ENCODE data around the gene LCAT. TPM values are rescaled to one million over a fixed set of nuclear protein-coding genes. Genes with fewer than 3 reads are reported as not detected.
"Not testable (repeated sequence)": the region's sequence is repeated elsewhere in the genome, so short reads cannot be mapped to it uniquely, and the experiment has no call there.

Gene LCAT
- total RNA-seq, 1 experiment from 2014 or later = 6.0 TPM

DNA sequence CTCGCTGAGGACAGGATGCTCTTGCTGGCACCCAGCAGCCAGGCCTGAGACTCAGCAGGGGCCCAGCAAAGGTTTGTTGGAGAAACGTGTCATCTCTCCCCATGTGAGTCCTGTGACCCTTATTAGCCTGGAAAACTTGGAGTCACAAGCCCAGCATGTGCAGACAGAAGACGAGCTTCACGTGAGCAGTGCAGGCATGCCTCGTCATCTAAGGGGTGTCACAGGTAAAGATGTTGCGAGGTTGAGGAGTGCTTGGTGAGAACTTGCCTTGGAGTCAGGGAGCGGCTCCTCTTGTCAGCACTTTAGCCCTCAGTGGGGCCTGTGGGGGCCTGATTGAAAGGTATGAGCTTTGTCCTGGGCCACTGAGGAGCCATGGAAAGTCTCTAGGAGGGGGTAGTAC is 10.1 kb downstream of the LCAT start:
- no peak for DNase-seq (ENCODE audit: low read depth)

DNA sequence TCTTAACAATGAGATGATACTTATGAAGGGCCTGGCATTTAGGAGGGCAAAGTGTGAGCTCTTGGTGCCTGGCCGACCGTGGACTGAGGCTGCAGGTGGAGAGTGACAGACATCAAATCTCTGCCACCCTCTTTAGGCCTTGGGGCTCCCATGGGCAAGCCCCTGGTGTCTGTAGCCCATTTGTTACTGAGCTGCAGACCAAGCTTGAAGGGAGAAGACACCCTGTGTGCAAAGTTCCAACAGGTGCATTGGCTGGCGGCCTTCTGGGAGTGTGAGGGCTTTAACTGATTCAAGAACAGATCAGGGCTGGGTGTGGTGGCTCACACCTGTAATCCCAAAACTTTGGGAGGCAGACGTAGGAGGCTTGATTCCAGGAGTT is 11.5 kb downstream of the LCAT start:
- DNase-seq (ENCODE audit: low read depth) = no peak

DNA sequence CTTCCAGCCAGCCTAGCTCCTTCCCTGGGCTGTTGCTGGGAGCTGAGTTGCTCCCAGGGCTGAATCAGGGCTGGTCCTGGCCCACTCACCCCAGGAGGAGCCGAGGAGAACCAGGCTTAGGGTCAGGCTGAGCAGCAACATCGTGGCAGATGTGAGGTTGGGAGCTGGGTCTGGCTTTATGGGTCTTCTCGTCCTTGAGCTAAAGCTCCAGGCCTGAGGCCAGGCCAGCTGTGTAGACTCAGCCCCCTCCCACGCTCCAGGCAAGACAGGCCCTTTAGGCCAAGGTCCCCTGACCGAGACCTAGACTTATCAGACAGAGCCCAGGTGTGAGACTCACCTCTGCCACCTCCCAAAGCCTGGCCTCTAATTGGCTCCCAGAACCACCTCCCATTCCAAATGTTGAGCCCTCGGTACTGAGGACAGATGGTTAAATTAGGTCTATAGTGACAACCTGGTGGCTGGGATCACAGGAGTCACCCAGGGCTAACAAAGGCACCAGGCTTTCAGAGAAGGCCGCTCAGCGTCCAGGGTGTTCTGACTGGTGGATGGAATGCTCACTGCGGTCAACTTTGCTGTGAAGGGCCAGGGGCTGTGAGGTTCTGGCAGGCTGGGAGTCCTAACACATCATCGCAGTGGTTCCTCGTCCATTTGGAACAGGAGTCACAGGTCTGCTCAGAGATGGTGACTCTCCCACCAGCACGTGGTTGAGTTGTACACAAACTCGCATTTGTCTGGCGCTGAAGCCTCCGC is 12.0 kb downstream of the LCAT start, which contains the start of gene CTRL:
Gene CTRL, minus strand, starts transcription at position 151 of the 750 bp plus-strand sequence. Its CDS starts 10 bp downstream, at position 141.
- DNase-seq (ENCODE audit: low read depth) = no peak

DNA sequence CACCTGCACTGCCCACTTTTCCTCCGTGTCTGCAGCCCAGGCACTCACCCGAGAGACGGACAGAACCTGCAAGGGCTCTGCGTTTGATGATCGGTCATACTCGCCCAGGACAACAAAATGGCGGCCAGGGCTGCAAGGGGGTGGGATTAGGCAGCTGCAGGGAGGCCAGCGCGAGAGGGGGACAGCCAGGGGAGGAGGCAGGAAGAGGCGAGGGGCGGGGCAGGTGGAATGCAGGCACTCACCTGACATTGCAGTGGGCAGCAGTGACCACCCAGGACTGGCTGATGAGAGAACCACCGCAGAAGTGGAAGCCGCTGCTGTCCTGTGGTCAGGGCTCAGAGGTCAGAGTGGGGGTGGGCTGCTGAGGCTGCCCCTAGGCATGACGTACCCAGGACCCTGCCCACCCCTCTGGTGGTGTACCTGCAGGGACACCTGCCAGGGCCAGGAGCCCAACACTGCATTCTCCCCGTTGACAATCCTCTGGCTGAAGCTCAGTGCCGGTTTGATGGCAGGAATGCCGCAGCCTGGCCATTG is 13.2 kb downstream of the LCAT start:
- no peak for DNase-seq (ENCODE audit: low read depth)

DNA sequence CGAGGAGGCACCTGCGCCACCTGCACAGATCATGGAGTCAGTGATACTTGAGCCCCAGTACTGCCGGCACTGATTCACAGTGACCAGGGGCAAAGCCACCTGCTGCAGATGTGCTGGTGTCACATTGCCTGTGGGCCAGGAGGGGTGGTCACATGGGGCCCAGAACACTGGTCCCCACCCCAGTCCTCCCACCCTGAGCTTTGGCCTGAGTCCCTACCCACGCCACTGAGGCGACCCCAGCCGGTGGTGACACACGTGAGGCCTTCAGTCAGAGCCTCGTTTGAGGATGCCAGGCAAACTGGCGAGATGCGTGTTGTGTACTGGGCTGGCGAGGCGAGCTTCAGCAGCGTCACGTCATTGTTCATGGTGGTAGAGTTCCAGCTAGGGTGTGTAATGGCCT is 13.7 kb downstream of the LCAT start:
- no peak for DNase-seq (ENCODE audit: low read depth)

DNA sequence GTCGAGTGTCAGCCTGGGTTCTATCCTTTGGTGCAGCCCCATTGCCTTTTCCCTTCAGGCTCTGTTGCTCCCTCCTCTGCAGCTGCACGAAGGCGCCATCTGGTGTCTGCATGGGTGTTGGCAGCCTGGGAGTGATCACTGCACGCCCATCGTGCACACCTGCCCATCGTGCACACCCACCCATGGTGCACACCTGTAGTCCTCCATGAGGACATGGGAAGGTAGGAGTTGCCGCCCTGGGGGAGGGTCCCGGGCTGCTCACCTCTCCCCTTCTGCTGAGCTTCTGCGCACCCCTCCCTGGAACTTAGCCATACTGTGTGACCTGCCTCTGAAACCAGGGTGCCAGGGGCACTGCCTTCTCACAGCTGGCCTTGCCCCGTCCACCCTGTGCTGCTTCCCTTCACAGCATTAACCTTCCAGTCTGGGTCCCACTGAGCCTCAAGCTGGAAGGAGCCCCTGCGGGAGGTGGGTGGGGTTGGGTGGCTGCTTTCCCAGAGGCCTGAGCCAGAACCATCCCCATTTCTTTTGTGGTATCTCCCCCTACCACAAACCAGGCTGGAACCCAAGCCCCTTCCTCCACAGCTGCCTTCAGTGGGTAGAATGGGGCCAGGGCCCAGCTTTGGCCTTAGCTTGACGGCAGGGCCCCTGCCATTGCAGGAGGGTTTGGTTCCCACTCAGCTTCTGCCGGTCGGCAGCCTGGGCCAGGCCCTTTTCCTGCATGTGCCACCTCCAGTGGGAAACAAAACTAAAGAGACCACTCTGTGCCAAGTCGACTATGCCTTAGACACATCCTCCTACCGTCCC is 15.2 kb downstream of the LCAT start:
- peak; percentile 52 for DNase-seq (ENCODE audit: low read depth)

DNA sequence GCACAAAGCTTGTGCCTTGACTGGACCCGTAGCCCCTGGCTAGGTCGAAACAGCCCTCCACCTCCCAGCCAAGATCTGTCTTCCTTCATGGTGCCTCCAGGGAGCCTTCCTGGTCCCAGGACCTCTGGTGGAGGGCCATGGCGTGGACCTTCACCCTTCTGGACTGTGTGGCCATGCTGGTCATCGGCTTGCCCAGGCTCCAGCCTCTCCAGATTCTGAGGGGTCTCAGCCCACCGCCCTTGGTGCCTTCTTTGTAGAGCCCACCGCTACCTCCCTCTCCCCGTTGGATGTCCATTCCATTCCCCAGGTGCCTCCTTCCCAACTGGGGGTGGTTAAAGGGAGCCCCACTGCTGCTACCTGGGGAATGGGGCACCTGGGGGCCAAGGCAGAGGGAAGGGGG is 15.8 kb downstream of the LCAT start:
- no peak for DNase-seq (ENCODE audit: low read depth)

DNA sequence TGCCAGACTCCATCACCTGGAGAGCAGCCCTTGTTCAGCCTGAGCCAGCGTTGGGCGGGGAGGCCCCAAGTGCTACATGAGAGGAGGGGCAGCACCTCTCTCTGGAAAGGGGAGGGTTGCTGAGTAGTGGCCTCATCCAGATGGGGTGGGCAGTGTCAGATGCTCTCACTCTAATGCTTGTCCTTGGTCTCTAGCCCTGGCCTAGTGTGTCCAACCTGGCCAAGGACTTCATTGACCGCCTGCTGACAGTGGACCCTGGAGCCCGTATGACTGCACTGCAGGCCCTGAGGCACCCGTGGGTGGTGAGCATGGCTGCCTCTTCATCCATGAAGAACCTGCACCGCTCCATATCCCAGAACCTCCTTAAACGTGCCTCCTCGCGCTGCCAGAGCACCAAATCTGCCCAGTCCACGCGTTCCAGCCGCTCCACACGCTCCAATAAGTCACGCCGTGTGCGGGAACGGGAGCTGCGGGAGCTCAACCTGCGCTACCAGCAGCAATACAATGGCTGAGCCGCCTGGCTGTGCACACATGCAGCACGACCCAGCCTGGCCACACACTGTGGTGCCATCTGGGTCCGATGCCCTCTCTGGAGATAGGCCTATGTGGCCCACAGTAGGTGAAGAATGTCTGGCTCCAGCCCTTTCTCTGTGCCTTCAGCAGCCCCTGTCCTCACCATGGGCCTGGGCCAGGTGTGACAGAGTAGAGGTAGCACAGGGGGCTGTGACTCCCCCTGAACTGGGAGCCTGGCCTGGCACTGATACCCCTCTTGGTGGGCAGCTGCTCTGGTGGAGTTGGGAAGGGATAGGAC is 16.6 kb downstream of the LCAT start:
- DNase-seq (ENCODE audit: low read depth) = no peak

DNA sequence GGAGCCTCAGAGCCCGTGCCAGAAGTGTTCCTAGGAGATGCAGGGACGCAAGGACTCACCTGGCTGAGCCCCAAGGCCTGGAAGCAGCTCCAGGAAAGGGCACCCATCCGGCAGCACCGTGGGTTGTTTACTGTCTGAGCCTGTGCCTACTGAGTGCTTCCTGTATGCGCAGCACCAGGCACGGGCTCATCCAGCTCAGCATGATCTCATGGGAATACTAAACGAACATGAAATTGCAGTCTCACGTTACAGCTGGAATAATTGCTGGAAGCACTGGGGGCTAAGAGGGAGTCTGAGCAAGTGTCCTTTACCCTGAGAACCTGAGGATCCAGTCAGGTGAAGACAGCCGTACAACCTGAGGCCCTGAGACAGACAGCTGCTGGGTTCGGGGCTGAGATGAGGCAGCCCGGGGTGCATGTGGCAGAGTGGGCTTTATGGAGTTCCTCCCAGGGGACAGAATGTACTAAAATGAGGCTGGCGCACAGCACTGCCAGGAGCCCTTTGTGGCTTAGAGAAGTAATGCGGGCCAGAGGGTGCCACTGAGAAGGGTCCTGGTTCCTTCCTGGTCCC is 17.7 kb downstream of the LCAT start:
- no peak for DNase-seq (ENCODE audit: low read depth)

DNA sequence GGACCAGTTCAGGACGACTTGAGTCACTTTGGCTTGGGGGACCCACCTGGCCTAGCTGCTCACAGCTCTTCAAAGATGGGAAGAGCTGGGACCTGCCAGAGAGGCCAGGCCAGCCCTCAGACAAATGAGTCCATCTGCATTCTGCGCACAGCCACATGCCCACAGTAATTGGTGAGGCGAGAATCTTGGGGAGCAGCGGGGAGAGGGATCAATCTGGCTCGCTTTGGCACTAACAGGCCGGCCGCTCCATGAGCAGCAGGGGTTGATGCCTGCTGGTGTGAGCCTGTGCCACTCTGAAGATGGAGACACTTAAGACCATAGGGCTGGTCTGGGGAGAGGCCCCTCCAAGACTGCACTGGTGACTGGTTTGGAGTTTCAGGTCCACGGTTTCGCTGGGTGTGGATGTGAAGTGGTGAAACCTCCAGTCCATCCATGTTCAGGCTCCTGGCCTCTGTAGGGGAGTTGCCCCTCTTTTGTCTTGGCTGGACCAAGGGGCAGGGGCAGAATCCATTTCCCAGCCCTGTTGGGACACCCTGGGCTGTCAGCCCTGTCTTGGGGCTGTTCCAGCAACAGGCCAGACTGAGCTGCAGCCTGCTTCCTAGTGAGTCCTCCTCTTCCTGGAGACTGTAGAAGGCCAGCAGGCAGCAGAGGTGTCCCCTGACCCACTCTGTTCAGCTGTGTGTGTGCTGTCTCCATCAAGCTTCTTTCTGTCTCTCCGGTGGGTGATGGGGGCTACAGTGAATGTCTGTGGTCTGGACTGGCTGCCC is 19.6 kb downstream of the LCAT start:
- no peak for DNase-seq (ENCODE audit: low read depth)

DNA sequence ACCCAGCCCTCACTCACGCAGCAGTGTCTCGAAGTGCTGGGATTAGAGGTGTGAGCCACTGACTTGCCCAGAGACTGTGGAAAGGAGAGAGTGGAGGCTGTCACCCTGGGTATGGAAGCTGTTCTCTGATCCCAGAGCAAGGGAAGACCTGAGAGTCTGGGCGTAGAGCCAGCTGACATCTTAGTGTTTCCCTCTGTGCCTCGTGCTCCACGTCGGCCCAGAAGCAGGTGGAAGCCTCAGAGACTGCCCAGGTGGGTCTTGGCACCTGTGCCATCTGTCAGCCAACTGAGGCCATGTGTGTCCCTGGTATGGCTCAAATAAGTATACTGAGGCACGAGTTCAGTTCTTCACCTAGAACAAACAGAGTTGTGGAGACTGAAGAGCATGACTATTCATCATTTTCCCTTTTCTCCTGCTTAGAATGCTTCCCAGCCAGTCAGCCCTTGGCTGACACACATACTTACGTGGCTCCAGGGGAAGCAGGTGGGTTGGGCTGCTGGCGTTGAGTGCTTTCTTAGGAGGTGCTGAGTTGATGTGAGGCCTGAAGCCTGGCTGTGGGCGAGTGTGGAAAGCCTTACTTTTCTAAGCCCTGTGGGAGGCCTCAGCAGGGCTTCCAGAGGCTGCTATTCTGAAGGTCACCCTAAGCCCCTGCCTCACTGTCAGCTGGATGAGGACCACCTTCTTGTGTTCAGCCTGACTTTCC is 20.4 kb downstream of the LCAT start:
- DNase-seq (ENCODE audit: low read depth) = no peak

DNA sequence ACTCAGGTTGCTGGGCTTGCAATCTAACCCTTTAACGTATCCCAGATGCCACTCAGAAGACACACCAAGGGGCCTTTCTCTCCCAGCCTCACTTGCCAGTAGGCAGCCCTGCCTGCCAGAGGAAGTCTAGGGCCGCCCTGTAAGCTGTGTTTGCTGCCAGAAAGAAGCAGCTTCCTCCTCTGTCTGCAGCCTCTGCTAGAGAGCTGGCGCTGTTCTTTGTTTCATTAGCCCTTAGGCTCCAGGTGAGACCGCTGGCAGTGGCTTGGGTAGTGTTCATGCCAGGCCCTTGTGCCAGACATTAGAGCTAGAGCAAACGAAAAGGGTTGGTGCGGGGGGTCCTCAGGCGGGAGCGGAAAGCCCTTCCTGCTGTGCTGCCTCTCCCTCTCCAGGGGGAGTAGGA is 21.2 kb downstream of the LCAT start:
- DNase-seq (ENCODE audit: low read depth) = no peak

DNA sequence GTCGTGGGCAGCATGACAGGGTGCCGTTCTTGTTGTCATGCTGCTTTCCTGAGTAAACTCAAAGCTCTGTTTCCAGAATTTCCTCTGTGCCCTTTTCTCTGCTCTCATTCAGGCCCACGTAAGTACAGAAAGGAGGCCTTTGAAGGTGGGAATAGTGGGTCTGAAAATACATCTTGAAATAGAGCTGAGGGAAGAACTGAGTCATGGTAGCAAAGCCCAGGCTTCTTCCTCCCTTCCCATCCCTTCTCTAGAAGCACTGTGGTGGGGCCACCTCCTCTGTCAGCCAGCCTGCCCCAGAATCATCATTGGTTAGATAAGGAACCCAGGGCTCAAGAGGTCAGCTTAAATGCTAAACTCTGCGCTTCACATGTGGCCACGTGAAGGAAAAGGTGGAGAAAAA is 21.7 kb downstream of the LCAT start:
- no peak for DNase-seq (ENCODE audit: low read depth)

DNA sequence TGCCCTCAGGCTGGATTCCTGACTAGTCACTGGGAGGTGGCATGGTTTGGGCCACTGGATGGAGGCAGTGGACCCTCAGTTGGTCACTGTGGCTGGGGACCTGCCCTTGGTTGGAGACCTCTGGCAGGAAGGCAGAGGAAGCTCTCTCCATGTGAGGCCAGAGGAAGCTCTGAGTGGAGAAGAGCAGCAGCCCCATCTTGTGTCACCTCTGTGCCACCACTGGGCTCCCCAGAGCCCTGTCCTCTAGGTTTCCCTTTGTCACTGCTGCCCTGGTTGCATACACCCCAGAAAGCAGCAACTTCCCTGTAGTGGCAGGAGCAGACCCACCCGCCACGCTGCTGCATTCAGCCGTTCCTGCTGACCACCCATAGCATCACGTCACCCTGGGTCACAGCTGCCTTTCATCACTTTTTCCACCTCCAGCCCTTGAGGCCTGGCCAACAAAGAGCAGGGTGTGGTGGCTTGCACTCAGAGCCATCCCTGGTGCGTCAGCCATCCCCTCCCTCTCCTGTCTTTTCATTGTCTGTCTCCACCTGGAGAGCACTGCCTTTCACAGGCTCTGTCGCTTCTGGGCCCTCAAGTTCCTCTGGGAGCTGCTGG is 24.2 kb downstream of the LCAT start:
- no peak for DNase-seq (ENCODE audit: low read depth)

DNA sequence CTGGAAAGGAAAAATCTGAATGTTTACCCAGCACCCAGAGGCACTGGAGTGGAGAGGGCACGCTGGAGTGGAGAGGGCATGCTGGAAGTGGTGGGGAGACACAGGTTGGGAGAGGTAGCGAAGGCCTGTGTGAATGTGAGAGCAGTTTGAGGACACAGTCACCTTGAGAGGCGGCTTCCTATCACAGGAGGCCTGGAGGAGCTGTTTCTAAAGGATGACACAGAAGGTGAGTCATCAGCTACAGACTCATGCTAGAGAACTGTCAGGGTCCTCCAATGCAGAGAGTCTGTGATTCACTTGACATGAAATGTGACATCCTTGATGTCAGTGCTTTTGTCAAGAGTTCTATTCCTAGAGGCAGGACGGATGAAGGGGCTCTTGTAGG is 26.1 kb downstream of the LCAT start:
- DNase-seq (ENCODE audit: low read depth) = peak; percentile 88

DNA sequence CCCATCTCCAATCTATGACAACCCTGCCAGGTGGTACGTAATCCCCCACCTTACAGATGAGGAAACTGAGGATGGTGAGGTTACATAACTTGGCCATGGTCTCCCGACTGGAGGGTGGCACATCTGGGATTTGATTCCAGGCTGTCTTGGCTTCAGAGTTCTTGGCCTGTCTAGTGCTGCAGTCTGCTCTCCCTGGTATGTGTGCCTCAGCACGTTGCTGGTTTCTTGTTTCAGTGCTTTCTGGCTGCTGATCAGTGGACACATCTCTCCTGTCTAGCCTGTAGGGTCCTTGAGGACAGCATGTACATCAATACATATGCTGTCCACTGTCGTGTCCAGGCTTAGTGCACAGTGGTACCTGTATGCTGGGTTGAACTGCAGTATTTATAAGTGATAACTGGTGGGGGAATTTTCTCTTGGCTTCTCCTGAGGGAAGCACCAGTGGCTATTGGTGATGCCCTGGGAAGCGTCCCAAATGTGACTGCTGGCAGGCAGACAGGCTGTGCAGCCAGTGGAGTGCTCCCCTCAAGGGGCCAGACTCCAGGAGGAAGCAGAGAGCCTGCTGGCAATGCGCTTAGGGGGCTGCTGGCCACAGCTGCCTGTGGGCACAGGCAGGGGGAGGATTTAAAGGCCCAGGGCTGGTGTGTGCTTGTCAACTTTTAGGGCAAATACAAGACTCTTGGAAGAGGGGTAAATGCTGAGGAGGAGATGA is 26.6 kb downstream of the LCAT start:
- peak; percentile 62 for DNase-seq (ENCODE audit: low read depth)

DNA sequence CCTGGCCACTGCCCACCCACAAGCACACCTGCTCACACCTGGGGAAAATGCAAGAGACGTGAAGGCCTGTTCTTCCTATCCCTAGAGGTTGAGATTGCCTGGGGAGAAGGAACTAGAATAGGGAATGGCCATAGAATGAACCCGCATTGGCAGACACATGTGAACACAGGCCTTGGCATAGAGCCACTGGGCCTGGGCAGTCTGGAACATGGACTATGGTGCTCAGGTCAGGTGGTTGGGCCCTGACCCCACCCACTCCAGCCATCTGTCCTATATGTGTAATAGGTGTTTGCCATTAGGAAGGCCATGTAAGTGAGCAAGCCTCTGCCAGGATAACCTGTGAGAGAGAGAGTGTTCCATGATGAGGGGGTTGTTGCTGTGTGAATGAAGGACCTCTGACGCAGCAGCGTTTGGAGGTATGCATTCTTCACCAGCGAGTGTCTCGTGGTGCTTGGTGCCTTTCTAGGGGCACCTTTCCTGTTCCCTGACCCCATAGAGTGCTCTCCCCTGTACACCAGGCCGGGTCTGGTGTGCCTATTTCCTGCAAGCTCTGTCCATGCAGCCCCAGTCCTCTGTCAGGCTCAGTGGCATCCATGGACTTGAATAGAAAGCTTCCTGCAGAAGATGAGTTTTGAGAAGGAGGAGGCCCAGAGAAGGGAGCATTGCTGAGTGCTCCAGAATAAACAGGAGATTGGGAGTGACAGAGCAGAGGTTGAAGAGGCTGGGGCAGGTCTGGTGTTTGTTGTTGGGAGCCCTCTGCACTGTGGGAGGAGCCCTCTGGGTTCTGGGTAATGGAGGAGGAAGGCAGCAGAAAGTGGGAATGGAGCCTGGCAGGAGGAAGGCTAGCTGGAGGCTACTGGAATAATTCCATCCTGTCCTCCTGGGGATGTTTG is 27.8 kb downstream of the LCAT start:
- DNase-seq (ENCODE audit: low read depth) = no peak

DNA sequence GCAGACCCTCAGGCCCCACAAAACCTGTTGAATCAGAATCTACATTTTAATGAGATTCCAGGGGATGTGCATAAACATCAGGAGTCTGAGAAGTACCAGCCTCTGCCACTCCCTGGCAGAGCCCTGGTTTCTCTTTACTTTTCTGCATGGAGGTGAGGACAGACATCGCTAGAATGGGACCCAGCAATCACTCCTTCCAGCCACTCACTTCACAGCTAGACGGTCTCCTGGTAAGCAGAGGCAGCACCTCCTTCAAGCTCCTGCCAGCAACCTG is 28.5 kb downstream of the LCAT start:
- DNase-seq (ENCODE audit: low read depth) = not testable (repeated sequence)
